Astrocyte (in vitro differentiated cells and primary cell): ENCODE data around the gene HSPB2. TPM values are rescaled to one million over a fixed set of nuclear protein-coding genes. Genes with fewer than 3 reads are reported as not detected.

Experiments used
- DNase-seq: peaks from one replicate; pipeline ENCODE4 v3.0.0-alpha.2; 2010; ENCODE audit warnings: low read depth
- FAIRE-seq: peaks from 2 replicates; lab custom pipeline; 2011; peaks lifted over from hg19 to GRCh38; lab: Jason Lieb, UNC
- H2AFZ ChIP-seq: 2 replicates; pipeline ENCODE4 v1.6.0; 2012; ENCODE audit warnings: low read depth, low read length, inconsistent platforms
- H3K27ac ChIP-seq: 2 replicates; pipeline ENCODE4 v1.5.1; 2011; ENCODE audit warnings: low read depth, low read length, inconsistent platforms
- H3K27me3 ChIP-seq: 2 replicates; pipeline ENCODE4 v1.6.0; 2011; ENCODE audit warnings: low read length, inconsistent platforms; ENCODE audit not compliant: insufficient read depth
- H3K36me3 ChIP-seq: 2 replicates; pipeline ENCODE4 v1.5.1; 2011; ENCODE audit warnings: low read length, inconsistent platforms; ENCODE audit not compliant: insufficient read depth
- H3K4me1 ChIP-seq: 2 replicates; pipeline ENCODE4 v1.5.1; 2011; ENCODE audit warnings: low read length, inconsistent platforms; ENCODE audit not compliant: insufficient read depth
- H3K4me2 ChIP-seq: 2 replicates; pipeline ENCODE4 v1.6.0; 2012; ENCODE audit warnings: low read length, inconsistent platforms
- H3K4me3 ChIP-seq: 2 replicates; pipeline ENCODE4 v1.5.1; 2011; ENCODE audit warnings: low read depth, mild to moderate bottlenecking, low read length, inconsistent platforms; ENCODE audit not compliant: insufficient read depth
- H3K79me2 ChIP-seq: 2 replicates; pipeline ENCODE4 v1.6.0; 2012; ENCODE audit warnings: mild to moderate bottlenecking, low read length, inconsistent platforms; ENCODE audit not compliant: insufficient read depth
- H3K9ac ChIP-seq: 2 replicates; pipeline ENCODE4 v1.6.0; 2012; ENCODE audit warnings: mild to moderate bottlenecking, low read length, inconsistent platforms
- H3K9me3 ChIP-seq: 2 replicates; pipeline ENCODE4 v1.5.1; 2012; ENCODE audit warnings: low read depth, mild to moderate bottlenecking, low read length, inconsistent platforms; ENCODE audit not compliant: insufficient read depth
- H4K20me1 ChIP-seq: 2 replicates; pipeline ENCODE4 v1.6.0; 2012; ENCODE audit warnings: low read length, inconsistent platforms; ENCODE audit not compliant: insufficient read depth
- H3K27ac Mint-ChIP-seq: one replicate; pipeline ENCODE4 v1.8.0; 2021; ENCODE audit warnings: mild to moderate bottlenecking, mixed read lengths; ENCODE audit not compliant: unreplicated experiment
- H3K27me3 Mint-ChIP-seq: one replicate; pipeline ENCODE4 v1.8.0; 2021; ENCODE audit warnings: low read depth, mixed read lengths; ENCODE audit not compliant: unreplicated experiment
- H3K36me3 Mint-ChIP-seq: one replicate; pipeline ENCODE4 v1.8.0; 2021; ENCODE audit warnings: low read depth, mixed read lengths; ENCODE audit not compliant: unreplicated experiment
- H3K4me1 Mint-ChIP-seq: one replicate; pipeline ENCODE4 v1.8.0; 2021; ENCODE audit warnings: low read depth, mixed read lengths; ENCODE audit not compliant: unreplicated experiment
- H3K4me3 Mint-ChIP-seq: one replicate; pipeline ENCODE4 v1.8.0; 2021; ENCODE audit warnings: mild to moderate bottlenecking, moderate library complexity, mixed read lengths; ENCODE audit not compliant: unreplicated experiment
- H3K9me3 Mint-ChIP-seq: one replicate; pipeline ENCODE4 v1.8.0; 2021; ENCODE audit warnings: mild to moderate bottlenecking, mixed read lengths; ENCODE audit not compliant: unreplicated experiment
- CTCF ChIP-seq: IDR thresholded peaks from 2 replicates; pipeline ENCODE4 v1.5.1; 2011; ENCODE audit warnings: low read depth, mild to moderate bottlenecking, inconsistent platforms, low read length, moderate library complexity; ENCODE audit not compliant: insufficient read depth
- EZH2 ChIP-seq: IDR thresholded peaks from 2 replicates; pipeline ENCODE4 v1.6.1; 2012; ENCODE audit warnings: mild to moderate bottlenecking, low read length, inconsistent platforms; ENCODE audit not compliant: insufficient read depth
- total RNA-seq: library from RNA; stranded (reverse); gene quantifications from 2 replicates; pipeline ENCODE4 v1.2.1, GENCODE V29; 2021

HSPB2 gene
- total RNA-seq, 1 donor from 2014 or later = not detected

DNA sequence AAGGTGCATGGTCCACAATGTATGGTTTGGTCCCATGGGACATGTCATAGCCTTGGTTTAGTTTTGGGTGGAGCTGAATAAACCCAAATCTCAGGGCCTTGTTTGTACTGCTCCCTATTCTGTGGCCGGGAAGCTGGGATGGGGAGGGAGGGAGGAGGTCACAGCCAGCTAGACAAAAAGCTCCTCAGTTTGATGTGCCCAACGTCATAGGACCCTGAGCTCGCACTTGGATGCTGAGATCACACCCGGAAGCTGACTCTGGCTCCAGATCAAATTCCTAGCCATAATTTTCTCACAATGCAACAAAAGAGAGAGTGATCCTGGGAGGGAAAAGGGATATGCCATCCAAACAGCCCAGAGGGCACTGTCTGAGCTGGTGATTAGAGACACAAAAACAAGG is 1.5 kb downstream of the HSPB2 start:
- Histone ChIP-seq H2AFZ (peak overlapping the region; percentile 48), H3K4me2 (peak overlapping the region; percentile 31)

DNA sequence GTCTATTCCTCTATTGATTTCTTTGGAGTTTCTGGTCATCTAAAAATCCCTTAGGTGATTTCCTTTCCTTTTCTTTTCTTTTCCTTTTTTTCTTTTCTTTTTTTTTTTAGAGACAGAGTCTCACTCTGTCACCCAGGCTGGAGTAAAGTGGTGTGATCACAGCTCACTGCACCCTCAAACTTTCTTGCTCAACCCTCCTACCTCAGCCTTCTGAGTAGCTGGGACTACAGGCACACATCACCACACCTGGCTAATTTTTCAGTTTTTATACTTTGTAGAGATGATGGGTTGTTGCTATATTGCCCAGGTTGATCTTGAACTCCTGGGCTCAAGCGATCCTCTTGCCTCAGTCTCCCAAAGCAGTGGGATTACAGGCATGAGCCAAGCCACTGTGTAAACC is 4.2 kb downstream of the HSPB2 start:
- DNase-seq (no peak), FAIRE-seq (no peak)
- no peak overlapping the region for H3K27ac Mint-ChIP-seq
- Histone ChIP-seq H3K4me1 (peaks cover 18% of the 10 kb centered on the region), H3K9ac (no peak overlapping the region), H3K9me3 (no peaks in the 10 kb centered on the region), H3K36me3 (no peaks in the 10 kb centered on the region), H3K27me3 (no peaks in the 10 kb centered on the region), H3K79me2 (no peaks in the 10 kb centered on the region), H2AFZ (no peak overlapping the region), H3K4me2 (no peak overlapping the region), H3K4me3 (no peak overlapping the region), H4K20me1 (no peaks in the 10 kb centered on the region), H3K27ac (no peak overlapping the region)
- no peaks in the 10 kb centered on the region for H3K36me3 Mint-ChIP-seq
- no peaks in the 10 kb centered on the region for H3K9me3 Mint-ChIP-seq
- H3K27me3 Mint-ChIP-seq = peaks cover 8% of the 10 kb centered on the region
- H3K4me3 Mint-ChIP-seq = no peak overlapping the region
- no peak for TF ChIP-seq EZH2
- no peak for TF ChIP-seq CTCF
- H3K4me1 Mint-ChIP-seq = peaks cover 5% of the 10 kb centered on the region

More for the DNA sequence above, 1.5 kb downstream of the HSPB2 start:
- H3K4me1 ChIP-seq = peaks cover 18% of the 10 kb centered on the region
- TF ChIP-seq EZH2 = no peak
- TF ChIP-seq CTCF = no peak
- H3K36me3 ChIP-seq = no peaks in the 10 kb centered on the region
- Mint-ChIP-seq H3K36me3 (no peaks in the 10 kb centered on the region), H3K4me3 (no peak overlapping the region), H3K27me3 (peaks cover 12% of the 10 kb centered on the region), H3K9me3 (no peaks in the 10 kb centered on the region), H3K4me1 (peaks cover 17% of the 10 kb centered on the region), H3K27ac (no peak overlapping the region)
- no peak overlapping the region for H3K4me3 ChIP-seq
- no peaks in the 10 kb centered on the region for H4K20me1 ChIP-seq
- H3K9ac ChIP-seq = peak overlapping the region; percentile 53
- peak; percentile 64 for DNase-seq
- H3K79me2 ChIP-seq = no peaks in the 10 kb centered on the region
- H3K9me3 ChIP-seq = no peaks in the 10 kb centered on the region
- H3K27me3 ChIP-seq = peaks cover 5% of the 10 kb centered on the region
- peak overlapping the region; percentile 37 for H3K27ac ChIP-seq
- peak; percentile 80 for FAIRE-seq

DNA sequence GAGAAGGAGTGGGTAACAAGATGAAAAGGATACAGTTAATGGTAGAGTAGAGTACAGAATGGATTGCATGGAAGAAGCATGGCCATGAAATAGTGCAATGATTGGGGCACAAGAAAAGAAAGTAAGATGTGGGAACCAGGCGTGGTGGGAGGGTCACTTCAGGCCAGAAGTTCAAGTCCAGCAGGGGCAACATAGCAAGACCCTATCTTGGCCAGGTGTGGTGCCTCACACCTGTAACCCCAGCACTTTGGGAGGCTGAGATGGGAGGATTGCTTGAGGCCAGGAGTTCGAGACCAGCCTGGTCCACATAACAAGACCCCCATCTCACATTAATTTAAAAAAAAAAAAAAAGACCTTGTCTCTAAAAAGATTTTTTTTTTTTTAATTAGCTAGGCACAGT is 4.8 kb downstream of the HSPB2 start:
- H3K27ac Mint-ChIP-seq = no peak overlapping the region
- H3K4me3 Mint-ChIP-seq = no peak overlapping the region
- peaks cover 8% of the 10 kb centered on the region for H3K27me3 Mint-ChIP-seq
- FAIRE-seq (no peak), DNase-seq (no peak)
- Histone ChIP-seq H2AFZ (no peak overlapping the region), H3K4me1 (peaks cover 14% of the 10 kb centered on the region), H3K9me3 (no peaks in the 10 kb centered on the region), H3K27me3 (no peaks in the 10 kb centered on the region), H3K27ac (no peak overlapping the region), H3K4me3 (no peak overlapping the region), H4K20me1 (no peaks in the 10 kb centered on the region), H3K79me2 (no peaks in the 10 kb centered on the region), H3K9ac (no peak overlapping the region), H3K4me2 (no peak overlapping the region), H3K36me3 (no peaks in the 10 kb centered on the region)
- no peaks in the 10 kb centered on the region for H3K9me3 Mint-ChIP-seq
- H3K4me1 Mint-ChIP-seq = no peaks in the 10 kb centered on the region
- no peak for TF ChIP-seq EZH2
- TF ChIP-seq CTCF = no peak
- no peaks in the 10 kb centered on the region for H3K36me3 Mint-ChIP-seq
